Measurements from ENCODE around the gene SASH3. TPM values are rescaled to one million over a fixed set of nuclear protein-coding genes. Genes with fewer than 3 reads are reported as not detected.
A peak's percentile ranks its signal among the peaks of the same experiment; 100 is the strongest.

SASH3 gene
- total and polyA plus RNA-seq, 2 experiments from 2014 or later, result 0.06 TPM; not detected in 1

GRCh38 chrX:129843209-129843458 is 63.4 kb downstream of the SASH3 start:
- Histone ChIP-seq H2AFZ (peak overlapping the region; percentile 94), H3K4me2 (ENCODE audit: unreplicated experiment) (peak overlapping the region; percentile 92), H3K79me2 (ENCODE audit: insufficient read depth) (peaks cover 41% of the 10 kb centered on the region), H3K27ac (peak overlapping the region; percentile 91), H3K9me2 (ENCODE audit: insufficient read depth) (no peaks in the 10 kb centered on the region), H3K9me3 (ENCODE audit: low read depth) (no peaks in the 10 kb centered on the region), H3F3A (ENCODE audit: insufficient read depth) (0 out of 2 replicates have a peak, but pooled peaks cover 9% of the 10 kb centered on the region), H3K4me3 (peak overlapping the region; percentile 93), H3K9ac (peak overlapping the region; percentile 97), H3K4me1 (ENCODE audit: insufficient read depth) (peaks cover 17% of the 10 kb centered on the region), H3K27me3 (replicated peaks; ENCODE audit: insufficient read depth) (no peaks in the 10 kb centered on the region), H3K36me3 (ENCODE audit: low read depth) (no peaks in the 10 kb centered on the region), H4K20me1 (ENCODE audit: insufficient read depth) (no peaks in the 10 kb centered on the region)
- 0 to 2% methylated on average over 3 to 6 of the region's 23 CpGs for WGBS, 2 experiments (ENCODE audit: low coverage in 1 of 2, low lambda C conversion rate in 2 of 2, missing lambda C conversion rate in 2 of 2)
- DNase-seq, result no peak
- in situ Hi-C loops (cut with MboI), result no loop called here
- TF ChIP-seq EZH2phosphoT487 (IDR thresholded peaks at IDR 0.05; ENCODE audit: insufficient read depth, low read depth) (no peak), EZH2 (IDR thresholded peaks at IDR 0.05; ENCODE audit: insufficient read depth, poor library complexity, severe bottlenecking) (no peak)

- TF ChIP-seq EZH2 (IDR thresholded peaks at IDR 0.05; ENCODE audit: insufficient read depth, poor library complexity, severe bottlenecking) (no peak), EZH2phosphoT487 (IDR thresholded peaks at IDR 0.05; ENCODE audit: insufficient read depth, low read depth) (no peak)
- H4K20me1 ChIP-seq (ENCODE audit: insufficient read depth), result no peaks in the 10 kb centered on the region
- no peaks in the 10 kb centered on the region for H3K9me2 ChIP-seq (ENCODE audit: insufficient read depth)
- peaks cover 17% of the 10 kb centered on the region for H3K4me1 ChIP-seq (ENCODE audit: insufficient read depth)
- H3K4me3 ChIP-seq, result peak within 1 kb of the TSS; percentile 93
- in situ Hi-C loops (cut with MboI), result no loop called here
- H3K79me2 ChIP-seq (ENCODE audit: insufficient read depth), result peaks cover 37% of the 10 kb centered on the region
- peak within 1 kb of the TSS; percentile 92 for H3K4me2 ChIP-seq (ENCODE audit: unreplicated experiment)
- WGBS, 2 experiments (ENCODE audit: low coverage in 1 of 2, low lambda C conversion rate in 2 of 2, missing lambda C conversion rate in 2 of 2), result 0 to 3% methylated on average over 28 to 46 of the region's 72 CpGs
- H3K9me3 ChIP-seq (ENCODE audit: low read depth), result no peaks in the 10 kb centered on the region
- H3K27me3 ChIP-seq (replicated peaks; ENCODE audit: insufficient read depth), result no peaks in the 10 kb centered on the region
- H3K9ac ChIP-seq, result peak within 1 kb of the TSS; percentile 97
- H3K27ac ChIP-seq, result peak within 1 kb of the TSS; percentile 91
- no peaks in the 10 kb centered on the region for H3K36me3 ChIP-seq (ENCODE audit: low read depth)
- DNase-seq, result peak; percentile 90
- H3F3A ChIP-seq (ENCODE audit: insufficient read depth), result 0 out of 2 replicates have a peak, but pooled peaks cover 9% of the 10 kb centered on the region
- peak within 1 kb of the TSS; percentile 94 for H2AFZ ChIP-seq
Observed at GRCh38 chrX:129843459-129844306, 63.9 kb downstream of the SASH3 start, which contains the start of gene ZDHHC9. ZDHHC9 (minus strand) TSS chrX:129843886; CDS start chrX:129841945, 1,941 bp downstream.

Small RNA genes within 50 kb of the gene (small RNA-seq; reads per million reads assigned to genes)
- gene RF00017 (ENCODE audit: low read depth, low replicate concordance), result not detected

Other genes starting within 250 kb of the SASH3 start
- gene OCRL, start 239.7 kb upstream of the SASH3 start, total RNA-seq (2014; rRNA removed; shearing (Covaris generic)), result 13.0 and 17.2 TPM in 2 replicates
- gene OCRL, start 239.7 kb upstream of the SASH3 start, polyA plus RNA-seq (2016; fragmentation: Nextera tagmentation; extraction: Ambion mirVana), result 10.5 and 10.6 TPM in 2 replicates
- gene APLN, start 125.0 kb upstream of the SASH3 start, total RNA-seq (2014; rRNA removed; shearing (Covaris generic)), result 0.43 and 1.1 TPM in 2 replicates
- 0.80 and 1.1 TPM in 2 replicates for gene APLN, start 125.0 kb upstream of the SASH3 start, polyA plus RNA-seq (2016; fragmentation: Nextera tagmentation; extraction: Ambion mirVana)
- 0.65 and 1.9 TPM in 2 replicates for gene XPNPEP2, start 41.0 kb upstream of the SASH3 start, total RNA-seq (2014; rRNA removed; shearing (Covaris generic))
- 0.56 and 0.74 TPM in 2 replicates for gene XPNPEP2, start 41.0 kb upstream of the SASH3 start, polyA plus RNA-seq (2016; fragmentation: Nextera tagmentation; extraction: Ambion mirVana)
- gene ZDHHC9, start 63.9 kb downstream of the SASH3 start, total RNA-seq (2014; rRNA removed; shearing (Covaris generic)), result 27.5 and 33.5 TPM in 2 replicates
- 53.3 and 54.4 TPM in 2 replicates for gene ZDHHC9, start 63.9 kb downstream of the SASH3 start, polyA plus RNA-seq (2016; fragmentation: Nextera tagmentation; extraction: Ambion mirVana)
- 15.9 and 17.7 TPM in 2 replicates for gene UTP14A, start 126.2 kb downstream of the SASH3 start, total RNA-seq (2014; rRNA removed; shearing (Covaris generic))
- gene UTP14A, start 126.2 kb downstream of the SASH3 start, polyA plus RNA-seq (2016; fragmentation: Nextera tagmentation; extraction: Ambion mirVana), result 13.3 and 13.8 TPM in 2 replicates
- 0.38 and 1.7 TPM in 2 replicates for gene BCORL1, start 202.7 kb downstream of the SASH3 start, total RNA-seq (2014; rRNA removed; shearing (Covaris generic))
- 4.4 and 6.0 TPM in 2 replicates for gene BCORL1, start 202.7 kb downstream of the SASH3 start, polyA plus RNA-seq (2016; fragmentation: Nextera tagmentation; extraction: Ambion mirVana)

Measured in GM23248 (cell line).